Mucosa of stomach (tissue), 1 donor: ENCODE results near the gene ADAMTS9.

Experiments
- H3K27me3 ChIP-seq: one replicate; pipeline ENCODE4 v1.7.0; 2013; ENCODE audit warnings: mild to moderate bottlenecking, low read length; ENCODE audit not compliant: control insufficient read depth, insufficient read depth
- H3K36me3 ChIP-seq: one replicate; pipeline ENCODE4 v1.7.0; 2013; ENCODE audit warnings: low read length; ENCODE audit not compliant: control insufficient read depth, insufficient read depth
- H3K4me1 ChIP-seq: one replicate; pipeline ENCODE4 v1.7.0; 2013; ENCODE audit warnings: mild to moderate bottlenecking, low read length; ENCODE audit not compliant: control insufficient read depth, insufficient read depth
- H3K4me3 ChIP-seq: one replicate; pipeline ENCODE4 v1.7.0; 2013; ENCODE audit warnings: low read length
- H3K9ac ChIP-seq: one replicate; pipeline ENCODE4 v1.7.0; 2013; ENCODE audit warnings: mild to moderate bottlenecking, low read length, moderate library complexity
- H3K9me3 ChIP-seq: one replicate; pipeline ENCODE4 v1.7.0; 2013; ENCODE audit warnings: mild to moderate bottlenecking, low read length, moderate library complexity; ENCODE audit not compliant: control insufficient read depth
- donor health status: Pancreatic carcinoma.

The ADAMTS9 gene

GRCh38 chr3:64488939-64489338 is 198.9 kb downstream of the ADAMTS9 start:
- H3K4me1 ChIP-seq, result peaks cover 7% of the 10 kb centered on the region
- H3K4me3 ChIP-seq, result no peak overlapping the region
- H3K36me3 ChIP-seq, result no peaks in the 10 kb centered on the region
- H3K9ac ChIP-seq, result no peak overlapping the region
- no peaks in the 10 kb centered on the region for H3K9me3 ChIP-seq
- no peaks in the 10 kb centered on the region for H3K27me3 ChIP-seq

DNA sequence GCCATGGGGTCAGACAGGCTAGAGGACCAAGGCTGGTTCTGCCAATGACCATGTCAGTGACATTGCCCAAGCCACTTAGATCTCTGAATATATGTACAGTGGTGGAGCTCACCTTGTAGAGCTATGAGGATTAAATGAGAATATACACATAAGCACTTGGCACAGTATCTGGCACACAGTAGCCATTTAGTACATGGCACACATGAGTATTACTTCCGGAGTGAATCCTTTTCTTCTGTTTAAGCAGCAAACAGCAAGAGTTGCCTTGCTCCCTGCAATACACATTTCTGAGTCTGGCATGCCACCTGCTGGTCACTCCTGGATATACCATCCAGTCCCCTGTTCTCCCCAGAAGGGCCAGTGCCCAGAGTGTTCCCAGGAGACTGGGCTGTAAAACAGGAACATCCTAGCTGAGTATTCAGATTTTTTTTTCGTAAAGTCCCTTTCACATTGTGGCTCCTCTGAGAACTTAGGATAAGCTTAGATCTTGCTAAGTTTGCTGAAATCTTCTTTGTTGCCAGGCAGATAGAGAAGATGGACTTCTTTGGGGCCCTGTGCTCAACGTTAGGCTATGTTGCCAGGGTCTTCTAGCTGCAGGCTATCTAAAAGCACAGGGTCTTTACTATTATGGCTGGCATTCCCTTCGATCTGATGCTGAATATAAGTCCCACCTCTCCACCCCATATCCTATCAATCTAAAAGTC is 203.4 kb downstream of the ADAMTS9 start:
- Histone ChIP-seq H3K27me3 (no peaks in the 10 kb centered on the region), H3K36me3 (no peaks in the 10 kb centered on the region), H3K4me3 (no peak overlapping the region), H3K4me1 (peaks cover 2% of the 10 kb centered on the region), H3K9ac (no peak overlapping the region), H3K9me3 (no peaks in the 10 kb centered on the region)

GRCh38 chr3:64483467-64483866 is 204.3 kb downstream of the ADAMTS9 start:
- Histone ChIP-seq H3K4me3 (no peak overlapping the region), H3K9ac (no peak overlapping the region), H3K4me1 (no peaks in the 10 kb centered on the region), H3K27me3 (no peaks in the 10 kb centered on the region), H3K9me3 (no peaks in the 10 kb centered on the region), H3K36me3 (no peaks in the 10 kb centered on the region)

- H3K4me1 ChIP-seq, result no peaks in the 10 kb centered on the region
- no peaks in the 10 kb centered on the region for H3K36me3 ChIP-seq
- H3K4me3 ChIP-seq, result no peak overlapping the region
- no peaks in the 10 kb centered on the region for H3K9me3 ChIP-seq
- no peaks in the 10 kb centered on the region for H3K27me3 ChIP-seq
- no peak overlapping the region for H3K9ac ChIP-seq
These were observed 212.8 kb downstream of the ADAMTS9 start for GRCh38 chr3:64475037-64475436.

DNA sequence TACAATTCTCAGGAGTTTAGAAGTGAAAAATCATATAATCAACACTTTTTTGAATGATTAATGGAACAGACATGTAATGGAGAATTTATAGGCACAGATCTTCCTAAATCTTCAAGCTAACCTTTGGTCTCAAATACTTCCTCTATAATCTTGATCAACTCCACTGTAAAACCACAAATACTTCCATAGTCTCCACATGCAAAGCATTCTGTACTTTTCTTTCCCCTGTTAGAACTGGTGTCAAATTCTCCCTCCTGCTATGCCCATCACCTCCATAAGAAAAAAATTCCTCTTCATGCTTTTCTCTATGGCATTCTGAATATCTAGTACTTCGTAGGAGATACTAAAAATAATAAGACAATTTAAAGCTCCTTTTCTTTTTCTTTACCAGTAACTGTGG is 214.3 kb downstream of the ADAMTS9 start:
- Histone ChIP-seq H3K27me3 (no peaks in the 10 kb centered on the region), H3K4me3 (no peak overlapping the region), H3K4me1 (no peaks in the 10 kb centered on the region), H3K36me3 (no peaks in the 10 kb centered on the region), H3K9me3 (no peaks in the 10 kb centered on the region), H3K9ac (no peak overlapping the region)

DNA sequence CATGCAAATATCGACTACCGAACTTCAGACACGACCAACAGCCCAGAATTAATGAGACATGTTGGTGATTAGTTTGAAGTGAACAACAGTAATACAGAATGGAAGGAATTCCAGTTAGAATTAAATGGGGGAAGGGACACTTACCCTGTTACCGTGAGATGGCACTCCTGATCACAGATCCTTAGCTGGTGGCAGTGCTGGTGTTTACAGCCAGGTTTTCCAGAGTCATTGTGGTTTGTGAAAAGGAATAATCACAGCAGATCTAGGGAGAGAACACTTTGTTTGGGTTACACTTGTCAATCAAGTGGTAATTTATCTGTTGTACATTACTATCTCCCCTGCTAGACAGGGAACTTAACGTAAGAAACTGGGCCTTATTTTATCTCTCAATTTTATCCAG is 217.4 kb downstream of the ADAMTS9 start:
- H3K4me1 ChIP-seq, result no peaks in the 10 kb centered on the region

DNA sequence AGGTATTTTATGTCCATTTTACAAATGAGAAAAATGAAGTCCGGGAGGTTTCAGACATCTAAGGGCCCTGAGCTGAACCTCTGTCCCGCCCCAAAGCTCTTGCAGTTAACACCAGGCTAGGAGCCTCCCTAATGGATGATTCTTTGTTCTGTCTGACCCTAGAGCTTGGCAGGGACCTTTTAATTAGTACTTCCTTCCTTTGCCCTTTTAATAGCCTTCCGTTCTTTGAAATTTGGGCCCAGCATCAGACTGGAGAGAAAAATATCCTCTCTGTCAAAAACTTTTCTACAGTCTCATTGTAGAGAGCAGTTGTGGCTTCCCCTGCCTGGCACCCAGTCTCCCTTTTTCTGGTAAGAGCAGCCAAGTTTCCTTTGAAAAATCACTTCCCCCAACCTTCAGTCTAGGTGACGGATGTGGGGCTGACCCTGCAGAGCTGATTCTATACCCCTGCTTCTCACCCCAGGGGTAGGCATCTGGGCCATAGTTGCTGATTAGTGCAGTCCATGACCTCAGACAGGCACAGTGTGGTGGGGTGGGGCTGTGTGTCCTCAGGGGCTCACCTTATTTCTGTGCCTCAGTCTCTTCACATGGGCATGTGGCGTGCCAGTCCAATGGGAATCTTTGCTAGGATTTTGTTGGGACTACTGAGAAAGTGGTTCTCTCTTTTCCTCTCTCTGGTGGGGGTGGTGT is 220.4 kb downstream of the ADAMTS9 start:
- H3K36me3 ChIP-seq, result no peaks in the 10 kb centered on the region
- no peak overlapping the region for H3K9ac ChIP-seq
- no peaks in the 10 kb centered on the region for H3K4me1 ChIP-seq
- H3K9me3 ChIP-seq, result no peaks in the 10 kb centered on the region
- no peaks in the 10 kb centered on the region for H3K27me3 ChIP-seq
- no peak overlapping the region for H3K4me3 ChIP-seq

More for the DNA sequence above, 217.4 kb downstream of the ADAMTS9 start:
- Histone ChIP-seq H3K4me3 (no peak overlapping the region), H3K27me3 (no peaks in the 10 kb centered on the region), H3K9me3 (no peaks in the 10 kb centered on the region), H3K36me3 (no peaks in the 10 kb centered on the region), H3K9ac (no peak overlapping the region)
